ENCODE measurements around the gene C6orf15. TPM values are rescaled to one million over a fixed set of nuclear protein-coding genes. Genes with fewer than 3 reads are reported as not detected.

C6orf15 gene
- total RNA-seq, 1 experiment from 2014 or later: not detected

DNA sequence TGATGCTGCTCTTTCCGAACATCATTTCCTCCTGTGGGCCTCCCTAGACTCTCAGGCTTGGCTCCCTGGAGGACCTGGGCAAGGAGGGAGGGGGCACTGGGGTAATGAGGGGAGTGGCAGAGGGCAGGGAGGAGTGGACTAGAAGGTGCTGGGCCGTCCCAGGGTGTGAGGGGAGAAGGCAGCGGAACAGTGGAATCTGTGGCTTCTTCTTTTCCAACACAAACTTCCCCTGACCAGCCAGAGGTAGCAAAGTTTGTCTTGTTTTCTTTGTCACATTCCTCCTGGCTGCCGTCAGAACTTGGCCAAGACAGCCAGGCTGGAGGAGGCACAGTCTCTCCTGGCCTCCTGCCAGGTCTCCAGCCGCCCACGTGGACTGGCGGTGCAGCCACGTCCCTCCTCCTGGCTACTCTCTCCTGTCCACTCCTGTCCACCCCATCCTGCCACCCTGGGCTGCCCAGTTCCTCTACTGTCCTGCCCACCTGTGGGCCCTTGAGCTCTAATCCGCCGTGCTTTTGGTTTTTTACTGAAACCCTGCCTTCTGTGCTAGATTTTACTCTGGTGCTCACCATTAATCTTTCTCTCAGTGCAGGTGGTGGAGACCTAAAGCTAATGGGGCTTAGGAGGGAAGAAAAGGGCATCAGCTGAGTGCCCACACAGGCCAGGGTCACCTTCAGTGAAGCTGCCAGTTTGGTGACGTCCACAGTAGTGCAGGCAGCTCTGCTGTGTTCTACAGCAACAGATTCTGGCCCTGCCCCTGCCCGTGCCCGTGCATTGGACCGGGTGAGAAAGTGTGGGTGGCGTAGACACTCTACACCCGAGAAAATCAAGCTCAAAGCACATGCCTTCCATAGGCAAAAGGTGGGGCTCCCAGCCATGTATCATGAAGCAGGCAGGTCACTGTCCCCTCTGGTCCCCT is 10.7 kb upstream of the C6orf15 start:
- no peak for ATAC-seq
- no peak for DNase-seq

DNA sequence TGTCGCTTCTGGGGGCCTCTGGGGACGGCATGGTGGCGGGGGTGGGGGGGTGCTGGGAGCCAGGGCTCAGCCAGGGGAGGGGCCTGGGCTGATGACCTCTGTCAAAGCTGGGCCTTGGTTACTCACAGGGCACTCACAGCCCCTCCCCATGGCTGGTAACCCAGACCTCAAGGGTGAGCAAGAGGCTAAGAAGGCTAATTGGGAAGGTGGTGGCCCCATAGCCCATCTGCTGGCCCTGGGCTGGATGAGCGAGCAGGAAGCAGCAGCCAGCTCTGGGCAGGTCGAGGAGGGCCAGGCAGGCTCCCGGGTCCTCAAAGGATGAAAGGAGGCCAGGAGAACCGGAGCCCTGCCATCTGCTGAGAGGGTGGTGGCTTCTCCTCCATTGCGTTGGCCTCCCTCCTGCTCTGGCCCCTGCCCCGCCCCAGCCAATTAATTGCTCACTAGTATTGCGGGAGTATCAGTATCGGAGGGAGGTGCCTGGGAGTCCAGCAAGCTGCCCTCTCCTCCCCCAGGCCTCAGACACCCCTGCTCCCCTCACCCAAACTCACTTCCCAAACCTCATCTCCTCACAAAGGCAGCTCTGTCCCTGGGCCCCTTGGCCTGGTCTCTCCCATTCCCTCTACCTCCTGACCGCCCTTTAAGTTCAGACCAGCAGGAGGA is 8.9 kb upstream of the C6orf15 start:
- no peak for ATAC-seq
- Histone ChIP-seq H3K4me3 (ENCODE audit: low read length) (no peak overlapping the region), H3K36me3 (ENCODE audit: low read depth, low read length) (no peaks in the 10 kb centered on the region), H4K20me1 (ENCODE audit: low read length) (no peaks in the 10 kb centered on the region), H3F3A (ENCODE audit: low read length, unreplicated experiment) (no peaks in the 10 kb centered on the region), H3K9me2 (replicated peaks; ENCODE audit: low read length) (no peaks in the 10 kb centered on the region), H2AFZ (ENCODE audit: low read length) (no peak overlapping the region), H3K27ac (ENCODE audit: low read length) (no peak overlapping the region), H3K9ac (ENCODE audit: low read length) (no peak overlapping the region), H3K4me1 (ENCODE audit: insufficient read depth, low read length) (peaks cover 22% of the 10 kb centered on the region), H3K4me2 (ENCODE audit: low read length) (no peak overlapping the region), H3K79me2 (ENCODE audit: low read length) (peaks cover 13% of the 10 kb centered on the region), H3K9me3 (ENCODE audit: low read length) (no peaks in the 10 kb centered on the region), H3K27me3 (ENCODE audit: low read length) (no peaks in the 10 kb centered on the region)
- intact Hi-C loops (cut with micrococcal nuclease): no loop called here
- CTCF ChIA-PET: no interaction called here
- no peak for DNase-seq
- no TSS peak for BruUV-seq (replicated peaks)
- POLR2A ChIA-PET (ENCODE audit: unreplicated experiment): no interaction called here
- TF ChIP-seq EZH2 (IDR thresholded peaks at IDR 0.05; ENCODE audit: low read length, unreplicated experiment) (no peak), EZH2phosphoT487 (IDR thresholded peaks at IDR 0.05; ENCODE audit: borderline replicate concordance, low read length) (no peak)
- TF ChIP-seq, protein P1, sequence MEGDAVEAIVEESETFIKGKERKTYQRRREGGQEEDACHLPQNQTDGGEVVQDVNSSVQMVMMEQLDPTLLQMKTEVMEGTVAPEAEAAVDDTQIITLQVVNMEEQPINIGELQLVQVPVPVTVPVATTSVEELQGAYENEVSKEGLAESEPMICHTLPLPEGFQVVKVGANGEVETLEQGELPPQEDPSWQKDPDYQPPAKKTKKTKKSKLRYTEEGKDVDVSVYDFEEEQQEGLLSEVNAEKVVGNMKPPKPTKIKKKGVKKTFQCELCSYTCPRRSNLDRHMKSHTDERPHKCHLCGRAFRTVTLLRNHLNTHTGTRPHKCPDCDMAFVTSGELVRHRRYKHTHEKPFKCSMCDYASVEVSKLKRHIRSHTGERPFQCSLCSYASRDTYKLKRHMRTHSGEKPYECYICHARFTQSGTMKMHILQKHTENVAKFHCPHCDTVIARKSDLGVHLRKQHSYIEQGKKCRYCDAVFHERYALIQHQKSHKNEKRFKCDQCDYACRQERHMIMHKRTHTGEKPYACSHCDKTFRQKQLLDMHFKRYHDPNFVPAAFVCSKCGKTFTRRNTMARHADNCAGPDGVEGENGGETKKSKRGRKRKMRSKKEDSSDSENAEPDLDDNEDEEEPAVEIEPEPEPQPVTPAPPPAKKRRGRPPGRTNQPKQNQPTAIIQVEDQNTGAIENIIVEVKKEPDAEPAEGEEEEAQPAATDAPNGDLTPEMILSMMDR (conservative IDR thresholded peaks at IDR 0.05; ENCODE audit: low read depth, low read length): no peak

More for the DNA sequence above, 10.7 kb upstream of the C6orf15 start:
- no peaks in the 10 kb centered on the region for H4K20me1 ChIP-seq (ENCODE audit: low read length)
- intact Hi-C loops (cut with micrococcal nuclease): no loop called here
- no peaks in the 10 kb centered on the region for H3K9me3 ChIP-seq (ENCODE audit: low read length)
- H3K4me3 ChIP-seq (ENCODE audit: low read length): no peak overlapping the region
- no peaks in the 10 kb centered on the region for H3K9me2 ChIP-seq (replicated peaks; ENCODE audit: low read length)
- no peak overlapping the region for H3K4me2 ChIP-seq (ENCODE audit: low read length)
- no peak overlapping the region for H3K27ac ChIP-seq (ENCODE audit: low read length)
- no peaks in the 10 kb centered on the region for H3K36me3 ChIP-seq (ENCODE audit: low read depth, low read length)
- no peak overlapping the region for H3K9ac ChIP-seq (ENCODE audit: low read length)
- no peak for TF ChIP-seq EZH2 (IDR thresholded peaks at IDR 0.05; ENCODE audit: low read length, unreplicated experiment)
- TF ChIP-seq, protein P1 (conservative IDR thresholded peaks at IDR 0.05; ENCODE audit: low read depth, low read length): no peak
- H3K4me1 ChIP-seq (ENCODE audit: insufficient read depth, low read length): peaks cover 23% of the 10 kb centered on the region
- no peaks in the 10 kb centered on the region for H3K79me2 ChIP-seq (ENCODE audit: low read length)
- H2AFZ ChIP-seq (ENCODE audit: low read length): no peak overlapping the region
- BruUV-seq (replicated peaks): no TSS peak
- H3F3A ChIP-seq (ENCODE audit: low read length, unreplicated experiment): no peaks in the 10 kb centered on the region
- CTCF ChIA-PET: interaction anchor here (0.7 kb wide), 1 partner anchor 31 kb away, joined by 3 read pairs; no protein-coding TSS in a partner anchor
- POLR2A ChIA-PET (ENCODE audit: unreplicated experiment): no interaction called here
- no peaks in the 10 kb centered on the region for H3K27me3 ChIP-seq (ENCODE audit: low read length)

Measured in PC-3 (cell line).